Cardiac fibroblast (primary cell): Measurements from ENCODE around the gene CASP14.

Experiments used
- DNase-seq, 2 donors: peaks; one replicate each; pipeline versions ENCODE4 v3.0.0 to v3.0.0-alpha.2; 2010; ENCODE audit warnings: low read depth in 2 of 2
- H3K4me3 ChIP-seq, 2 donors: replicated peaks in 1 of 2; 1 replicate in 1 of 2; 2 replicates in 1 of 2; pipeline ENCODE4 v1.5.1; 2011; ENCODE audit warnings: low read depth in 2 of 2, low read length in 2 of 2, mild to moderate bottlenecking in 2 of 2, moderate library complexity in 1 of 2
- TF ChIP-seq, protein P1 (sequence below): IDR thresholded peaks from one replicate; pipeline ENCODE4 v1.5.1; 2011; ENCODE audit warnings: low read depth, mild to moderate bottlenecking, low read length, inconsistent platforms

Gene CASP14

DNA sequence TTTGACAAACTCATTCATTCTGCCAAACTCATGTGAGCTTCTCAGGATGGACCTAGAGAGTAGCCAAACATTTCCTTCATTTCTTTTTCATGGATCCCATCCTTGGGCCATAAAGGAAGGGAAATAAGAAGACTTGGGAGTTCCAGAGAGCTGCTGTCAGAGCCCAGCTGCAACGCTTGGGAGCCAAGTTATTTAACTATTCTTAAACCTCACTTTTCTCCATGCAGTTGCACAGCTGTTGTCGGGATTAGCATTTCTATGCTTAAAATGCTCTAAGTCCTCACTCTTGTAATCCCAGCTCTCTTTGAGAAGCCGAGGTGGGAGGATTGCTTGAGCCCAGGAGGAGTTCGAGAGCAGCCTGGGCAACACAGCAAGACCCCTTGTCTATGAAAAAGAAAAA is 11.7 kb upstream of the CASP14 start:
- H3K4me3 ChIP-seq: no peak overlapping the region
- DNase-seq: no peak
- TF ChIP-seq, protein P1, sequence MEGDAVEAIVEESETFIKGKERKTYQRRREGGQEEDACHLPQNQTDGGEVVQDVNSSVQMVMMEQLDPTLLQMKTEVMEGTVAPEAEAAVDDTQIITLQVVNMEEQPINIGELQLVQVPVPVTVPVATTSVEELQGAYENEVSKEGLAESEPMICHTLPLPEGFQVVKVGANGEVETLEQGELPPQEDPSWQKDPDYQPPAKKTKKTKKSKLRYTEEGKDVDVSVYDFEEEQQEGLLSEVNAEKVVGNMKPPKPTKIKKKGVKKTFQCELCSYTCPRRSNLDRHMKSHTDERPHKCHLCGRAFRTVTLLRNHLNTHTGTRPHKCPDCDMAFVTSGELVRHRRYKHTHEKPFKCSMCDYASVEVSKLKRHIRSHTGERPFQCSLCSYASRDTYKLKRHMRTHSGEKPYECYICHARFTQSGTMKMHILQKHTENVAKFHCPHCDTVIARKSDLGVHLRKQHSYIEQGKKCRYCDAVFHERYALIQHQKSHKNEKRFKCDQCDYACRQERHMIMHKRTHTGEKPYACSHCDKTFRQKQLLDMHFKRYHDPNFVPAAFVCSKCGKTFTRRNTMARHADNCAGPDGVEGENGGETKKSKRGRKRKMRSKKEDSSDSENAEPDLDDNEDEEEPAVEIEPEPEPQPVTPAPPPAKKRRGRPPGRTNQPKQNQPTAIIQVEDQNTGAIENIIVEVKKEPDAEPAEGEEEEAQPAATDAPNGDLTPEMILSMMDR: no peak

DNA sequence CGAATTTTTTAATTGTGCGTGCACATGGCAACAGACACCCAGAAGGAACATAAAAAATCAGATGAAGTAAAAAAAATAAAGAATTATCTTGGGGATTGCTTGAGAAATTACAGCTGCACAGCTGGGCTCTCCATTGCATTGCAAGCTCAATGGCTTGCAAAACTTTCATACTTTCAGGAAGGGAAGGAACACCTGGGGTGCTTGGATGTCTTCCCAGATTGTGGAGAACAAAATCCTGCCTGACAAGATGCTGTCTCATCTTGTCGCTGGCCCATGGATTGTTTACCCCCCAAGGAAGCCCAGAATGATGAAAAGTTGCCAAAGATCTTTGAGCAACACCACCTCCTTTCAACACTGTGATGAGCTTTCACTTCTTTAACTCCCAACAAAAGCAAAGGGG is 11.0 kb upstream of the CASP14 start:
- no peak overlapping the region for H3K4me3 ChIP-seq
- TF ChIP-seq, protein P1: no peak

DNA sequence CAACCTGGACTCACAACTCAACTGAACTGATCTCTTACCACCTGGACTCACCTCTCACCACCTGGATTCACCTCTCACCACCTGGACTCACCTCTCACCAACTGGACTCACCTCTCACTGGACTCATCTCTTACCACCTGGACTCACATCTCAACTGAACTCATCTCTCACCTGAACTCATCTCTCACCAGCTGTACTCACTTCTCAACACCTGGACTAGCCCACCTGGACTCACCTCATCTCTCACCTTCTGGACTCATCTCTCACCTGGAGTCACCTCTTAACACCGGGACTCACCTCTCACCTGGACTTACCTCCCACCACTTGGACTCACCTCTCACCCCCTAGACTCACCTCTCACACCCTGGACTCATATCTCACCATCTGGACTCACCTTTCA is 7.3 kb upstream of the CASP14 start:
- DNase-seq: no peak
- TF ChIP-seq, protein P1: no peak

More for the DNA sequence above, 11.0 kb upstream of the CASP14 start:
- peak in 1 of 2 donors; percentile 25 for DNase-seq

DNA sequence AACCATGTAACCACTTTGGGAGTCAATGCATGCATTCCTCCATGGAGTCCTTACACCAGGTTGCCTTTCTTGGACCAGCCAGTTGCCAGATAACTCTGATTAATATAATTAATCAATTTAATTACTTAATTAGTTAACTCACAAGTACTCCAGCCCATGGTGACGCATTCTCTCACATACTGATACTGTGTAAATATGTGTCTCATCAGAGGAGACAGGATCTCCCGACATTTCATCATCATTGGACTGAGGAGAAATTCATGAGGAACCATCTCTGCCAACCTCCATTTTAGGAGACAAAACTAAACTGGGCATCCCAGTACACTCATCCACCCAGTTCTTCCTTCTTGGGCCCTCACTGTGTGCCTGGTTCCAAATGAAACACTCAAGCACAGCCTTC is 6.5 kb upstream of the CASP14 start:
- no peak overlapping the region for H3K4me3 ChIP-seq
- TF ChIP-seq, protein P1: no peak
- DNase-seq: no peak

More for the DNA sequence above, 7.3 kb upstream of the CASP14 start:
- no peak overlapping the region for H3K4me3 ChIP-seq

DNA sequence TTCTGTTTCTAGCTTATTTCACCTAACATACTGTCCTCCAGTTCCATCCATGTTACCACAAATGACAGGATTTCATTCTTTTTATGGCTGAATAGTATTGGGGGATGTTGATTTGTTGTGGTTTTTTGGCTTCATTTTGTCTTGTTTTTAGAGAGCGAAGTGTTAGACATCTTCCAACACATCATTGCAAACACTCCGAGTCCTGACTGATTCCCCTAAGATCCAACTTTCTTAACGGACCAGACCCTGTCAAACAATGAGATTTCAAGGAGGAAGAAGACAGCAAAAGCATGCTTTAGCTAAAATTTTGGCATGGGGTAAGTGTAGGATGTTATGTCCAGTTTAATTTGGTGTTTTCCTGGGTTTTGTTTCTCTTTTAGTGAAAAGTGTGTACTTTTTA is 3.8 kb upstream of the CASP14 start:
- TF ChIP-seq, protein P1: no peak
- DNase-seq: no peak

DNA sequence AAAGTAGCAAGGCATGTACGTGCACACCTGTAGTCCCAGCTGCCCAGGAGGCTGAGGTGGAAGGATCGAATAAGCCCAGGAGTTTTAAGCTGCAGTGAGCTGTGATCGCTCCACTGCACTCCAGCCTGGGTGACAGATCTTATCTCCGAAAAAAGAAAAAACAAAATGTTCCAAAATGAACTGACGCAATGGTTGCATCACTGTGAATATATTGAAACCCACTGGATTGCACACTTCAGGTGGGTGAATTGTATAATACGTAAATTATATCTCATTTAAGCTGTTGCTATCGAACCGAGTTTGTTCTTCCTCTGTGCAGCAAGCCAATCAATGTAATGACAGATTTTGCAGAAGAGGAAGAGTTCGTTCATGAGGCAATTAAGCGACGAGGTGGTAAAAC is 1.6 kb upstream of the CASP14 start:
- TF ChIP-seq, protein P1: no peak
- no peak overlapping the region for H3K4me3 ChIP-seq
- no peak for DNase-seq

More for the DNA sequence above, 3.8 kb upstream of the CASP14 start:
- H3K4me3 ChIP-seq: no peak overlapping the region

DNA sequence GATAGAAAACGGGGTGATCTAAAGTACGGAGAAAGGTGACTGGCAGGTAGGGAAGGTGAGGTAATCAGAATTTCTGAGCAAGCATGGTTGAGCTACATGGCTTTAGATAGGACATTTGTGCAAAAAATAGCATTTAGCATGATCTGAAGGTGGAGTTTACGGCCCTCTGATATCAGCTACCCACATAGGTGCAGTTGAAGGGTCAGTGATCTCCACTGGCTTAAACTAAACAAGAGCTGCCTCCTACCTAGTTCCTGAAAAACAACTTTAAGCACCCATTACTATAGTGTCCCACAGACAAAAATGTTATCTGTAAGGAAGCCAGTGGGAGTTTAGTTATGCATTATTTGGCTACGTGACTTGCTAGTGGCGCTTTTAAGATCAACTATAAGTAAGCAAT is 1.2 kb upstream of the CASP14 start:
- DNase-seq: no peak
- TF ChIP-seq, protein P1: no peak
- H3K4me3 ChIP-seq: no peak overlapping the region
